SK-MEL-5 (cell line): ENCODE data around the gene OLFM3. TPM values are rescaled to one million over a fixed set of nuclear protein-coding genes. Genes with fewer than 3 reads are reported as not detected.

Experiments
- DNase-seq: peaks from one replicate; pipeline ENCODE4 v3.0.0-alpha.2; 2016; ENCODE audit warnings: low read depth, low spot score
- in situ Hi-C: cut with HindIII; loops from 2 replicates; pipeline ENCODE4 v1.10.0; 2016; ENCODE audit warnings: low sequenced_read_pairs, high pct_unique_total_duplicates, low pct_unique_long_range_greater_than_20kb
- small RNA-seq, 2 experiments: library from RNA; depleted of rRNA; stranded (forward); fragments of <200 nt; gene quantifications; one replicate each; pipeline ENCODE3, GENCODE V24; 2014
- total RNA-seq: library from RNA; depleted of rRNA; stranded (reverse); fragments of >200 nt; shearing (Covaris generic); gene quantifications from 2 replicates; pipeline ENCODE4 v1.2.3, GENCODE V29; 2014

The OLFM3 gene
- total RNA-seq, 1 experiment from 2014 or later = not detected

GRCh38 chr1:101781201-101781831 lies 215.4 kb downstream of the OLFM3 start:
- no peak for DNase-seq
- in situ Hi-C loops = no loop called here

- in situ Hi-C loops = no loop called here
- peak; percentile 50 for DNase-seq
Observed at GRCh38 chr1:101769520-101769919, 227.2 kb downstream of the OLFM3 start.

- DNase-seq = no peak
Observed at GRCh38 chr1:101757985-101758384, 238.7 kb downstream of the OLFM3 start.

GRCh38 chr1:101756411-101756810 lies 240.3 kb downstream of the OLFM3 start:
- in situ Hi-C loops = no loop called here
- peak; percentile 70 for DNase-seq

More at GRCh38 chr1:101757985-101758384, 238.7 kb downstream of the OLFM3 start:
- in situ Hi-C loops = no loop called here

Small RNA genes lying within 50 kb of the gene (small RNA-seq; reads per million reads assigned to genes)
- 0 reads per million in 2 experiments for gene RNU6-352P
